ENCODE measurements around the gene KMT5C.

KMT5C gene

GRCh38 chr19:55350620-55351315 lies 11.1 kb downstream of the KMT5C start:
- no peak for ATAC-seq
- TF ChIP-seq CSDC2 (CRISPR knock-in tag; IDR thresholded peaks at IDR 0.05) (no peak), BACH2 (CRISPR knock-in tag; IDR thresholded peaks at IDR 0.05; ENCODE audit: borderline replicate concordance) (no peak), OSR1 (CRISPR knock-in tag; IDR thresholded peaks at IDR 0.05) (no peak), PPARA (CRISPR knock-in tag; IDR thresholded peaks at IDR 0.05; ENCODE audit: borderline replicate concordance) (no peak)

DNA sequence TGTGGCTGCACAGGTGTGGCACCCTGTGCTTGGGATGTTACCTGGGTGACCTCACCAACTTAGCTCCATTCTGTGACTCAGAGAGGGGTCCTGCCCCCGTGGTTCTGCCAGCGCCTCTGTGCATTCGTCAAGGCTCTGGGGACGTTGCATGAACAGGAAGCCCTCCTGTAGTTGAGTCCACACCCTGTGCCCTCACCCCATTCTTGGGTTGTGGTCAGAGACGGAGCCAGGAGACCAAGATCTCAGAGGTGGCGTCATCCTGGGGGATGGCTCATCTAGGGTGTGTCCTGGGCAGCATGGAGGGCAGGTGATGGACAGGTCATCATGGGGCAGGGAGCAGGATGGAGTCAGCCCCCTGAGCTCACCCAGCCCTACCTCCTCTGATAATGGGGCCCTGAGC lies 12.4 kb downstream of the KMT5C start:
- no peak for ATAC-seq
- TF ChIP-seq GLIS3 (CRISPR knock-in tag; IDR thresholded peaks at IDR 0.05) (no peak), SNAI2 (CRISPR knock-in tag; IDR thresholded peaks at IDR 0.05) (no peak), ESRRG (CRISPR knock-in tag; IDR thresholded peaks at IDR 0.05) (no peak), OSR1 (CRISPR knock-in tag; IDR thresholded peaks at IDR 0.05) (no peak), TSHZ2 (CRISPR knock-in tag; IDR thresholded peaks at IDR 0.05) (no peak), ZNF8 (CRISPR knock-in tag; IDR thresholded peaks at IDR 0.05) (no peak), TCF4 (CRISPR knock-in tag; IDR thresholded peaks at IDR 0.05; ENCODE audit: borderline replicate concordance) (no peak)

GRCh38 chr19:55352549-55353145 lies 13.0 kb downstream of the KMT5C start:
- ATAC-seq = no peak
- TF ChIP-seq ZNF8 (CRISPR knock-in tag; IDR thresholded peaks at IDR 0.05) = no peak
- TF ChIP-seq BACH2 (CRISPR knock-in tag; IDR thresholded peaks at IDR 0.05; ENCODE audit: borderline replicate concordance) = no peak
- no peak for TF ChIP-seq ZNF70 (CRISPR knock-in tag; IDR thresholded peaks at IDR 0.05)
- TF ChIP-seq ESRRG (CRISPR knock-in tag; IDR thresholded peaks at IDR 0.05) = no peak
- TF ChIP-seq RARB (CRISPR knock-in tag; IDR thresholded peaks at IDR 0.05) = no peak
- TF ChIP-seq PATZ1 (CRISPR knock-in tag; IDR thresholded peaks at IDR 0.05; ENCODE audit: borderline replicate concordance) = no peak
- TF ChIP-seq CREB5 (CRISPR knock-in tag; IDR thresholded peaks at IDR 0.05; ENCODE audit: low read depth) = no peak
- TF ChIP-seq ZFP3 (CRISPR knock-in tag; IDR thresholded peaks at IDR 0.05) = no peak
- no peak for TF ChIP-seq ZNF565 (CRISPR knock-in tag; conservative IDR thresholded peaks at IDR 0.05; ENCODE audit: low read depth)
- TF ChIP-seq ZC3H10 (CRISPR knock-in tag; IDR thresholded peaks at IDR 0.05) = no peak
- TF ChIP-seq POU6F1 (CRISPR knock-in tag; IDR thresholded peaks at IDR 0.05; ENCODE audit: borderline replicate concordance, low read depth) = no peak
- TF ChIP-seq SNAI2 (CRISPR knock-in tag; IDR thresholded peaks at IDR 0.05) = no peak
- no peak for TF ChIP-seq ARNTL (CRISPR knock-in tag; IDR thresholded peaks at IDR 0.05; ENCODE audit: borderline replicate concordance, low read depth)
- TF ChIP-seq ISL1 (CRISPR knock-in tag; IDR thresholded peaks at IDR 0.05) = no peak
- TF ChIP-seq, protein P1, sequence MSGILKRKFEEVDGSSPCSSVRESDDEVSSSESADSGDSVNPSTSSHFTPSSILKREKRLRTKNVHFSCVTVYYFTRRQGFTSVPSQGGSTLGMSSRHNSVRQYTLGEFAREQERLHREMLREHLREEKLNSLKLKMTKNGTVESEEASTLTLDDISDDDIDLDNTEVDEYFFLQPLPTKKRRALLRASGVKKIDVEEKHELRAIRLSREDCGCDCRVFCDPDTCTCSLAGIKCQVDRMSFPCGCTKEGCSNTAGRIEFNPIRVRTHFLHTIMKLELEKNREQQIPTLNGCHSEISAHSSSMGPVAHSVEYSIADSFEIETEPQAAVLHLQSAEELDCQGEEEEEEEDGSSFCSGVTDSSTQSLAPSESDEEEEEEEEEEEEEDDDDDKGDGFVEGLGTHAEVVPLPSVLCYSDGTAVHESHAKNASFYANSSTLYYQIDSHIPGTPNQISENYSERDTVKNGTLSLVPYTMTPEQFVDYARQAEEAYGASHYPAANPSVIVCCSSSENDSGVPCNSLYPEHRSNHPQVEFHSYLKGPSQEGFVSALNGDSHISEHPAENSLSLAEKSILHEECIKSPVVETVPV (CRISPR knock-in tag; IDR thresholded peaks at IDR 0.05) = no peak
- TF ChIP-seq TCF4 (CRISPR knock-in tag; IDR thresholded peaks at IDR 0.05; ENCODE audit: borderline replicate concordance) = no peak
- TF ChIP-seq OSR1 (CRISPR knock-in tag; IDR thresholded peaks at IDR 0.05) = no peak

Data from SK-N-SH treated with all-trans-retinoic acid at 6 μM for 48 hours (cell line).